SK-N-SH (cell line): Measurements from ENCODE around the gene NUDT14. TPM values are rescaled to one million over a fixed set of nuclear protein-coding genes. Genes with fewer than 3 reads are reported as not detected.

ENCODE experiments used
- CTCF ChIA-PET: fragments of 300-600, 350-600 bp; formaldehyde crosslinking; extraction: SDS; loops from one replicate; lab custom pipeline; 2021; lab: Yijun Ruan, JAX
- POLR2A ChIA-PET: fragments of 350-600 bp; sonication (Branson Sonifier 250); formaldehyde crosslinking; extraction: SDS; loops from one replicate; lab custom pipeline; 2020; ENCODE audit warnings: antibody characterized with exemption, inconsistent platforms; lab: Yijun Ruan, JAX
- DNase-seq: peaks from one replicate; pipeline ENCODE4 v3.0.0; 2012
- H2AFZ ChIP-seq: fragments of 200-600 bp; sonication (generic); 2 replicates; pipeline ENCODE4 v1.8.1; 2016; ENCODE audit warnings: antibody characterized with exemption, mild to moderate bottlenecking, low read depth
- H3F3A ChIP-seq: fragments of 200-600 bp; sonication (generic); replicated peaks from 2 replicates; pipeline ENCODE3; 2016; ENCODE audit warnings: antibody characterized with exemption, mild to moderate bottlenecking; ENCODE audit not compliant: insufficient read depth
- H3K27ac ChIP-seq, 2 experiments: fragments of 200-500 bp in 1 of 2; fragments of 200-600 bp in 1 of 2; sonication (Bioruptor generic) in 1 of 2; sonication (generic), shearing (Covaris generic) in 1 of 2; 2 replicates each; pipeline versions ENCODE4 v1.5.1 to v1.6.1; 2014 to 2016; ENCODE audit warnings: low read depth in 2 of 2, inconsistent platforms in 1 of 2, low read length in 1 of 2, mild to moderate bottlenecking in 1 of 2, mixed read lengths in 1 of 2
- H3K27me3 ChIP-seq: fragments of 200-600 bp; sonication (generic), shearing (Covaris generic); 2 replicates; pipeline ENCODE4 v1.6.1; 2016; ENCODE audit warnings: mixed run types; ENCODE audit not compliant: insufficient read depth
- H3K36me3 ChIP-seq, 2 experiments: fragments of 200-500 bp in 1 of 2; fragments of 200-600 bp in 1 of 2; sonication (Bioruptor generic) in 1 of 2; sonication (generic) in 1 of 2; replicated peaks in 1 of 2; 2 replicates each; pipeline versions ENCODE3 to v1.5.1; 2014 to 2016; ENCODE audit warnings: low read length in 1 of 2, mild to moderate bottlenecking in 1 of 2; ENCODE audit not compliant: insufficient read depth in 2 of 2, control insufficient read depth in 1 of 2
- H3K4me1 ChIP-seq, 2 experiments: fragments of 200-500 bp in 1 of 2; fragments of 200-600 bp in 1 of 2; sonication (Bioruptor generic) in 1 of 2; sonication (generic), shearing (Covaris generic) in 1 of 2; 2 replicates each; pipeline versions ENCODE4 v1.5.1 to v1.6.1; 2014 to 2016; ENCODE audit warnings: low read depth in 1 of 2, low read length in 1 of 2, mixed run types in 1 of 2; ENCODE audit not compliant: insufficient read depth in 2 of 2, control insufficient read depth in 1 of 2
- H3K4me2 ChIP-seq: fragments of 200-600 bp; sonication (generic), shearing (Covaris generic); 2 replicates; pipeline ENCODE4 v1.6.1; 2017; ENCODE audit warnings: mixed run types
- H3K4me3 ChIP-seq, 2 experiments: fragments of 200-500 bp in 1 of 2; fragments of 200-600 bp in 1 of 2; sonication (Bioruptor generic) in 1 of 2; sonication (generic), shearing (Covaris generic) in 1 of 2; 2 replicates each; pipeline versions ENCODE4 v1.5.1 to v1.8.1; 2014 to 2016; ENCODE audit warnings: low read depth in 2 of 2, inconsistent platforms in 1 of 2, low read length in 1 of 2, mild to moderate bottlenecking in 1 of 2, mixed read lengths in 1 of 2, moderate library complexity in 1 of 2
- H3K79me2 ChIP-seq: fragments of 200-600 bp; sonication (generic); 2 replicates; pipeline ENCODE4 v1.8.1; 2017; ENCODE audit warnings: mild to moderate bottlenecking; ENCODE audit not compliant: insufficient read depth
- H3K9ac ChIP-seq: fragments of 200-600 bp; sonication (generic); 2 replicates; pipeline ENCODE4 v1.6.1; 2017; ENCODE audit warnings: mixed run types
- H3K9me2 ChIP-seq: fragments of 200-600 bp; sonication (generic); 2 replicates; pipeline ENCODE4 v1.6.1; 2017; ENCODE audit warnings: mixed run types
- H3K9me3 ChIP-seq: fragments of 200-600 bp; sonication (generic); 2 replicates; pipeline ENCODE4 v1.6.1; 2017; ENCODE audit warnings: mixed run types, mild to moderate bottlenecking, moderate library complexity
- H4K20me1 ChIP-seq: fragments of 200-600 bp; sonication (generic); 2 replicates; pipeline ENCODE4 v1.6.1; 2017; ENCODE audit warnings: mild to moderate bottlenecking, mixed run types; ENCODE audit not compliant: insufficient read depth
- CHD2 ChIP-seq: fragments of 150-350 bp; IDR thresholded peaks from 2 replicates; pipeline ENCODE4 v1.6.1; 2018; ENCODE audit warnings: low read length; ENCODE audit not compliant: partially characterized antibody
- CTCF ChIP-seq: fragments of 200-600 bp; sonication (generic); IDR thresholded peaks from 2 replicates; pipeline ENCODE4 v1.6.1; 2017; ENCODE audit warnings: antibody characterized with exemption, mild to moderate bottlenecking, moderate library complexity
- ELF1 ChIP-seq: IDR thresholded peaks from 2 replicates; pipeline ENCODE4 v1.4.0; 2012
- EP300 ChIP-seq, 2 experiments: IDR thresholded peaks; 2 replicates each; pipeline versions ENCODE4 v1.4.0 to v1.6.1; 2012; ENCODE audit warnings: borderline replicate concordance in 1 of 2, low read depth in 1 of 2, low read length in 1 of 2
- FOSL2 ChIP-seq: IDR thresholded peaks from 2 replicates; pipeline ENCODE4 v1.4.0; 2012; ENCODE audit warnings: low read depth, mild to moderate bottlenecking, moderate library complexity, borderline replicate concordance
- FOXJ3 ChIP-seq: sonication (generic); formaldehyde crosslinking; IDR thresholded peaks from 2 replicates; pipeline ENCODE4 v1.5.1; 2020; ENCODE audit warnings: mild to moderate bottlenecking, missing genetic modification reagents
- GATA2 ChIP-seq: sonication (generic); formaldehyde crosslinking; IDR thresholded peaks from 2 replicates; pipeline ENCODE4 v1.5.0; 2020; ENCODE audit warnings: mild to moderate bottlenecking, missing genetic modification reagents
- IRF3 ChIP-seq: fragments of 150-350 bp; IDR thresholded peaks from 2 replicates; pipeline ENCODE4 v1.6.1; 2016; ENCODE audit warnings: mild to moderate bottlenecking, low read depth, low read length
- MEF2A ChIP-seq: IDR thresholded peaks from 2 replicates; pipeline ENCODE4 v1.4.0; 2012; ENCODE audit warnings: low read depth, borderline replicate concordance
- MXI1 ChIP-seq: IDR thresholded peaks from 2 replicates; pipeline ENCODE4 v1.6.1; 2012; ENCODE audit warnings: mild to moderate bottlenecking, low read depth, low read length, improper control_type of control experiment
- NFIC ChIP-seq: IDR thresholded peaks from 2 replicates; pipeline ENCODE4 v1.4.0; 2012; ENCODE audit warnings: borderline replicate concordance
- NRF1 ChIP-seq: IDR thresholded peaks from 2 replicates; pipeline ENCODE4 v1.6.1; 2012; ENCODE audit warnings: low read depth, mild to moderate bottlenecking, low read length
- POLR2AphosphoS5 ChIP-seq: IDR thresholded peaks from 2 replicates; pipeline ENCODE4 v1.6.1; 2012; ENCODE audit warnings: low read depth, low read length
- RAD21 ChIP-seq: IDR thresholded peaks from 2 replicates; pipeline ENCODE4 v1.6.1; 2012; ENCODE audit warnings: mild to moderate bottlenecking, low read length
- RCOR1 ChIP-seq: fragments of 150-350 bp; IDR thresholded peaks from 2 replicates; pipeline ENCODE4 v1.6.1; 2017; ENCODE audit warnings: antibody characterized with exemption, low read length
- RFX5 ChIP-seq: IDR thresholded peaks from 2 replicates; pipeline ENCODE4 v1.6.1; 2012; ENCODE audit warnings: mild to moderate bottlenecking, improper control_type of control experiment, low read length
- RXRA ChIP-seq: IDR thresholded peaks from 2 replicates; pipeline ENCODE4 v1.4.0; 2012; ENCODE audit warnings: low read depth, mild to moderate bottlenecking, borderline replicate concordance
- SIN3A ChIP-seq: IDR thresholded peaks from 2 replicates; pipeline ENCODE4 v1.6.1; 2012; ENCODE audit warnings: low read depth, mild to moderate bottlenecking, low read length, moderate library complexity, borderline replicate concordance
- TAF1 ChIP-seq: IDR thresholded peaks from 2 replicates; pipeline ENCODE4 v1.6.1; 2012; ENCODE audit warnings: low read depth, mild to moderate bottlenecking, low read length, moderate library complexity, borderline replicate concordance
- WGBS: methylation state at CpG from one replicate; pipeline ENCODE4 v1.1.6; 2017; ENCODE audit warnings: low lambda C conversion rate; 5-methylcytosine and 5-hydroxymethylcytosine counted together
- polyA plus RNA-seq, 3 experiments: library from polyadenylated mRNA; depleted of rRNA; stranded (reverse); fragments of >200 nt; gene quantifications; 2 replicates each; pipeline ENCODE4 v1.2.3, GENCODE V29; 2012
- TF ChIP-seq, protein P1 (sequence below): fragments of 150-350 bp; IDR thresholded peaks from 2 replicates; pipeline ENCODE4 v1.6.1; 2017; ENCODE audit warnings: antibody characterized with exemption, low read length, low read depth, borderline replicate concordance

Gene NUDT14
- polyA plus RNA-seq, 1 of the 3 experiments (the other 2 are of a cell fraction) = 18.4 TPM

GRCh38 chr14:105168093-105168420 is 13.1 kb downstream of the NUDT14 start (continued):
- no peak for TF ChIP-seq MEF2A
- no peak for TF ChIP-seq RFX5

DNA sequence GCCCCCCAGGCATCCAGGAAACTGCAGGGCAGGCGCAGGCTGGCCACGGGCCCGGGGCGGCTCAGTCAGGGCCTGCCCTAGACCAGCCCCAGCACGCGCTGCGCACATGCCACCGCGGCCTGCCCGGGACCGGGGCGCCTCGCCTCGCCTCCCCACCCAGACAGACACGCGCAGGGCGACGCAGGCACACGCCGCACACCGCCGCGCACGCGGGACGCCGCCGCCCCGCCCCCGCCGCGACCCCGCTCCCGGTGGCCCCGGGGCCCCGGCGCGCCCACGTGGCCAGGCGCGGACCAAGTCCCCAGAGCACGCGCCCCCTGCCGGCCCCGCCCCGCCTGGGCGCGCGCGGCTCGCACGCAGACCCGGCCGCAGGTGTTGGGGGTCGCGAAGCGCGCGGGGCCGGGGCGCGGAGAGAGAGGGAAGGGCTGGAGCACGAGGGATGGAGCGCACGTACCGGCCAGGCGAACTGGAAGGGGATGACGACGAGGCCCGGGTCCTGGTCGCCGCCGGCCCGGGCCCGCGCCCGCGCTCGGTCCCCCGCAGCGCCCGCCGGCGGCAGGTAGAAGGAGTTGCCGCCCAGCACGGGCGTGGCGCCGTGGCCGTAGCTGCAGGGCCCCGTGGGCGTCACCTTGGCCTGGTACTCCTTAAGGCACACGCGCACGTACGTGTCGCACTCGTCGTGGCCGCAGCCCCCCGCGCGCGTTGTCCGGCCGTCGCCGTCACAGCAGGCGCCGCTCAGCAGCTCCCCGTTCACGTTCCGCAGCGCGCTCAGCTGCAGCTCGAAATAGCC is 13.6 kb downstream of the NUDT14 start:
- Histone ChIP-seq H3K27me3 (peaks cover 9% of the 10 kb centered on the region; the same call in 1 of the 2 replicates), H3K36me3 (no peaks in the 10 kb centered on the region), H3K79me2 (no peaks in the 10 kb centered on the region), H3K9me3 (no peaks in the 10 kb centered on the region), H3K9me2 (no peaks in the 10 kb centered on the region), H3F3A (no peaks in the 10 kb centered on the region), H4K20me1 (0 out of 2 replicates have a peak, but pooled peaks cover 3% of the 10 kb centered on the region), H3K4me3 (peak overlapping the region in 1 of 2 experiments; percentile 41; a peak in 2 of 4 replicates), H3K9ac (no peak overlapping the region), H3K27ac (no peak overlapping the region), H3K4me1 (peaks cover 4 to 11% of the 10 kb centered on the region in 2 experiments; a peak in 2 of 4 replicates), H3K4me2 (peak overlapping the region; percentile 68; the same call in 1 of the 2 replicates), H2AFZ (no peak overlapping the region)
- peak; percentile 83 for DNase-seq
- POLR2A ChIA-PET = interaction anchor here (0.6 kb wide), 1 partner anchor 255 kb away, joined by 4 read pairs; no protein-coding TSS in a partner anchor
- CTCF ChIA-PET = interaction anchor here (1.0 to 2.5 kb wide), 11 partner anchors 8 to 322 kb away, joined by 3 to 12 read pairs (median 5); no protein-coding TSS in a partner anchor
- no CpG with 5 or more reads among the region's 116 CpGs for WGBS
- TF ChIP-seq NRF1 = no peak
- TF ChIP-seq CTCF = peak; percentile 23; the same call in 1 of the 2 replicates
- peak; percentile 31; the same call in 1 of the 2 replicates for TF ChIP-seq MXI1

- no peak overlapping the region for H3K4me2 ChIP-seq
- CTCF ChIA-PET = interaction anchor here (0.6 to 1.4 kb wide), 4 partner anchors 10 to 108 kb away, joined by 3 to 4 read pairs (median 3); no protein-coding TSS in a partner anchor
- POLR2A ChIA-PET = interaction anchor here (0.6 kb wide), 1 partner anchor 33 kb away, joined by 3 read pairs; no protein-coding TSS in a partner anchor
Observed at GRCh38 chr14:105166571-105167302, 14.4 kb downstream of the NUDT14 start.

More at GRCh38 chr14:105166571-105167302, 14.4 kb downstream of the NUDT14 start:
- no peaks in the 10 kb centered on the region for H3K9me3 ChIP-seq
- H3K27me3 ChIP-seq = peaks cover 9% of the 10 kb centered on the region; the same call in 1 of the 2 replicates
- no peak overlapping the region for H3K9ac ChIP-seq
- H3F3A ChIP-seq = no peaks in the 10 kb centered on the region
- DNase-seq = no peak
- H3K27ac ChIP-seq = no peak overlapping the region
- no peaks in the 10 kb centered on the region for H3K36me3 ChIP-seq
- H4K20me1 ChIP-seq = 0 out of 2 replicates have a peak, but pooled peaks cover 3% of the 10 kb centered on the region
- H2AFZ ChIP-seq = no peak overlapping the region
- no peaks in the 10 kb centered on the region for H3K9me2 ChIP-seq
- 80% methylated on average over 2 of the region's 22 CpGs for WGBS
- no peaks in the 10 kb centered on the region for H3K79me2 ChIP-seq
- H3K4me3 ChIP-seq = no peak overlapping the region
- TF ChIP-seq RXRA (no peak), TAF1 (no peak), EP300 (IDR thresholded peaks at IDR 0.05; ENCODE audit: borderline replicate concordance in 1 of 2, low read depth in 1 of 2, low read length in 1 of 2) (no peak), SIN3A (no peak), RCOR1 (no peak), CHD2 (no peak), ELF1 (no peak), FOXJ3 (no peak), POLR2AphosphoS5 (no peak), RAD21 (no peak), NFIC (no peak), FOSL2 (no peak), GATA2 (no peak), IRF3 (no peak)
- TF ChIP-seq, protein P1, sequence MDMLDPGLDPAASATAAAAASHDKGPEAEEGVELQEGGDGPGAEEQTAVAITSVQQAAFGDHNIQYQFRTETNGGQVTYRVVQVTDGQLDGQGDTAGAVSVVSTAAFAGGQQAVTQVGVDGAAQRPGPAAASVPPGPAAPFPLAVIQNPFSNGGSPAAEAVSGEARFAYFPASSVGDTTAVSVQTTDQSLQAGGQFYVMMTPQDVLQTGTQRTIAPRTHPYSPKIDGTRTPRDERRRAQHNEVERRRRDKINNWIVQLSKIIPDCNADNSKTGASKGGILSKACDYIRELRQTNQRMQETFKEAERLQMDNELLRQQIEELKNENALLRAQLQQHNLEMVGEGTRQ = no peak
- H3K4me1 ChIP-seq = peaks cover 4 to 11% of the 10 kb centered on the region in 2 experiments; a peak in 2 of 4 replicates
